Epidermal melanocyte (primary cell): ENCODE measurements around the gene ANKRD39.

ENCODE experiments used
- DNase-seq: peaks from one replicate; pipeline ENCODE4 v3.0.0; 2011; ENCODE audit warnings: low spot score; ENCODE audit not compliant: insufficient read length

Gene ANKRD39

DNA sequence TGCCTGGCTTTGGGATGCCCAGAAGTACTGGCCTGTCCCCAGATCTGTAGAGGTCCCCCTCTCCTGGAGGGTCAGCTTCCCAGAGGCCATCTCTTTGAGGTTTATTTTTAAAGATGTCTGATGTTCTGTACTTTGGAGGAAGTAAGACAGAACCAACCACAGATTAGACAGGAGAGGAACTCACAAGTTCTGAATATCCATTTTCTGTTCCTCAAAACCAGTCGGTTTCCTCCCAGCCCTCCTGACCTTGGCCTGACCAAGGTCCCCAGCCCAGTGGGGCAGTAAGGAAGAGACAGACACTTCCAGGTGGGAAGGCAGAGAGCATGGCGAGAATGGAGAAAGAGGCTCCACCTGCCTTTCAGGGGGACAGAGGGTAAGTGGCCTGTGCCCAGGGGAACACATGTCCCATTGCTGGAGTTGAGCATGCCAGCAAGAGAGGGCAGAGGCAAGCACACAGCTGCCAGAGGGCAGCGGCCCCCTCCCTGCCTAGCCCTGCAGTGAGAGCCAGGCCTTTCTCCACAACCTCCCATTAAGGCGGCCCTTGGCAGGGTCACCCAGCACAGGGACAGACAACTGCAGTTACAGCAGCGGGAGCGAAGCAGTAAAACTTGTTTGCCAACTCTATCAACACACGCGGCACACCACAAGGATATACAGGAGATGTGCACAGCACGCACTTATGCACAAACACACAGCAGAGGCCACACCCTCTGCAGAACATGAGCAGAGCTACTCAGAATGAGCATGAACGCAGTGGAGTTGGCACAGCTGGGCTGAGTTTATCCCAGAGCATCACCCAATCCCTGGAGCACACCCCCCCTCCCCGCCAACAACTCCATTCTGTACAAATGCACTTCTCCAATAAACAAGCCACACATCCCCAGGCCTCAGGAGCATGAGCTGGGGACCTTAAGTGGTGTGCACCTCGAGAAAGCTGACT lies 30.5 kb upstream of the ANKRD39 start:
- DNase-seq: no peak

GRCh38 chr2:96887493-96888012 lies 29.7 kb upstream of the ANKRD39 start:
- no peak for DNase-seq

DNA sequence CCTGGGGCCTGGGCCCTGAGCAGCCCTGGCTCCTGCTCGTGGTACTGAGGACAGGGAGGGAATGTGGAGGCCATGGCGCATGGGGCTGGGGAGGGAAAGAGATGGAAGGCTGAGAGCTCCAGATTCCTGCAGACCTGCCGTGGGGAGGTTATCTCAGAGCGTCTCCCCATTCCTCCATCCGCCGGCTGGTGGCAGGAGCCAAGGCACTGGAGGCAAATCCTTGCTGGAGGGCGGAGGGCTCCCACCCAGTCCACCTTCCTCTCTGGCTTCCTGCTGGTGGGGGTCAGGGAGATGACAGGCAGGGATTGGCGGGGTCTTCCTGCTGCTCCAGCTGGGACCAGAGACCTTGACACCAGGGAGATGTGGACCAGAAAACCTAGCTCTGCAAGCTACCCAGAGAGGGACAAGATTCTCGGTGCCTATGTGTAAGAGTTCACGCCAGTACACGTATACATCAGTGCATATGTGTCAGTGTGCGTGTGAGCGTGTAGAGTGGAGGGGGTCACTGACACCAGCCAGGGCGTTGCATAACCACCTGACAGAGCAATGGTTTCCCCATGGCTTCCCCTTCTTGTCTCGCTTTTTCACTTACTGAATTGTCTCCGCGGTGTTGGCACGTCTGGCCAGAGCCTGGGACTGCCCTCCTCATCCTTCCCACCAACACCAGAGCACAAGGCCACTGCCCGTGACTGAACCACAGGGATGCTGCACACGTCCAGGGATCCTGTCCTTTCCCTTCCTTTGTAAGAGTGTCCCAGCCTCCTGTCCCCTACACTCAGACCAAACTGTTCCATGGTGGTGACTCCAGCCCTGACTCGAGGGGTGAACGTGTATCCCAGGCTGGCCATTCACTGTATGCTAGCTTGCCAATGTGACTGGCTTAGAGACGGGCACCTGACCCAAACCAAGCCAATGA lies 27.9 kb upstream of the ANKRD39 start:
- no peak for DNase-seq

- DNase-seq: no peak
Measured at GRCh38 chr2:96884299-96885094, 26.7 kb upstream of the ANKRD39 start.

- no peak for DNase-seq
Measured at GRCh38 chr2:96883306-96883705, 25.5 kb upstream of the ANKRD39 start.

DNA sequence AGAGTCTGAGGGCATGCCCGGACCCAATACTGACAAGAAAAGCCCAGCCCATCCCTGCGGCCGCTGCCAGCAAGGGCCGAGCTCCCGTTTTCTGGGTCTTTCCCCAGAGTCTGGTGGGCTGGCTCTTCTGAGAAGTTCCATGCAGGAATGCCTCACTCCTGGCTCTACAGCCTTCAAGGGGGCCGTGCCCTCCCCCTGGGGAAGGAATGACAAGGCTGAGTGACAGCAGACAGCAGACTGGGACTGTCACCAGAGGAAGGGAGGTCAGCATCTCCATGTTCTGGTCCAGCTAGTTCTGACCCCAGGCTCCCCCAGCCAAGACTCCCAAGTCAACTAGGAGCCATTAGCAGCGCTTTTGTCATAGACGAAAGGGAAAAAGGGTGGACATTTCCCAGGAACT lies 25.1 kb upstream of the ANKRD39 start:
- no peak for DNase-seq

DNA sequence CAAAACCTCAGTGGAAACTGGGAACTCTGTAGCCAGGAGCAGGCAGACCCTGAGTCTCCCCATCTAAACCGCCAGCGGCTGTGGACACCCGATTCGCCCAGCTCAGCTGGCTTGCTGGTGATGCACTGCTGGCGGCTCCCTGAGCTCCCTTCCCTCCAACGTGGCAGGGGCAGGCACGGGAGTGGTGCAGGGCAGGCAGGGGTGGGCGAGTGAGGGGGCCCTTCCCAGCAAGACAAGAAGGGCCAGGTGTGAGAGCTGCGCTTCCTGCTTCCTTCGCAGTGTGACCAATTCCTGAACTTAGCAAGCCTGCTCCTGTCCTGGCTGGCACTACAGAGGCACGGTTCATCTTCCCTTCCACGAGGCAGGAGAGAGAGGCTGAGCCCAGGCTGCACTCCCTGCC lies 24.4 kb upstream of the ANKRD39 start:
- no peak for DNase-seq

GRCh38 chr2:96881349-96882195 lies 23.8 kb upstream of the ANKRD39 start:
- no peak for DNase-seq

GRCh38 chr2:96880891-96881273 lies 23.1 kb upstream of the ANKRD39 start:
- DNase-seq: no peak

- no peak for DNase-seq
Measured at GRCh38 chr2:96879545-96880040, 21.8 kb upstream of the ANKRD39 start.

- DNase-seq: no peak
Measured at GRCh38 chr2:96878796-96879544, 21.2 kb upstream of the ANKRD39 start.

- DNase-seq: no peak
Measured at GRCh38 chr2:96878171-96878570, 20.4 kb upstream of the ANKRD39 start.

GRCh38 chr2:96877631-96878092 lies 19.8 kb upstream of the ANKRD39 start:
- DNase-seq: no peak

- no peak for DNase-seq
Measured at GRCh38 chr2:96877042-96877451, 19.2 kb upstream of the ANKRD39 start.

- DNase-seq: peak; percentile 55
Measured at GRCh38 chr2:96876269-96877041, 18.6 kb upstream of the ANKRD39 start.

DNA sequence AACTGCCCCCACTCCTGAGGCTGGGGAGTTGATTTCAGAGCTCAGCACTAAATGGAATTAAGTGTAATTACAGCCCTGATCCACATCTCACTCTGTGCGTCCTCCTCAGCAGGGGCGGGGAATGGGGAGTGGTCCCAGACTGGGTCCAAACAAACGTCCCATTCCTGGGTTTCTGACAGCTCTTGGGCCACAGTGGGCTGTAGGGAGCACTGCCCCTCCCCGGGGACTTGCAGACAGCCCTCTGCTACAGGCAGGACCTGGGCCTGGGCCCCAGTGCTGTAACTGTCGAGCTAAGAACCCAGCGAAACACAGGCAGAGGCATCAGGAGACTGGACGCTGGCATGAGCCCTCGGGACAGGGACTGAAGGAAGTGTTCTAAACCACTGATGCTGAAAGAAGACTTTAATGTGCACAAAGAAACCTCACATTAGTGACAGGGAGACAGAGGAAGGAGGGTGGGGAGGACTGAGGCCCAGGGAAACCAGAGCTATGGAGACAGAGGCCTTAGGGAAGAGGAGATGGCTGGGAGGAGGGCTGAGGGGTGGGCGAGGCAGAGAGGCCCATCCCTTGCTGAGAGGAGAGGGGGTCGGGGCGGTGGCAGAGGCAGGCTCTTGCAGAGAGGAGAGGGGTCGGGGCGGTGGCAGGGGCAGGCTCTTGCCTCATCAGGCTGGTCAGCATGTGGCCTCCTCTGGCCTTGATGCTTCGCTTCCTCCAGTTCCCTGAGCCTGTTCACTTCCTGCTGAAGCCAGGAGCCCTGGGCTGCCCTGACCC lies 17.9 kb upstream of the ANKRD39 start:
- DNase-seq: peak; percentile 94

GRCh38 chr2:96874198-96874831 lies 16.5 kb upstream of the ANKRD39 start:
- DNase-seq: no peak
